ENCODE results near the gene KIRREL1. TPM values are rescaled to one million over a fixed set of nuclear protein-coding genes. Genes with fewer than 3 reads are reported as not detected.
A peak's percentile ranks its signal among the peaks of the same experiment; 100 is the strongest.

KIRREL1 gene
- total and polyA plus RNA-seq, 2 experiments from 2014 or later = 8.2 to 33.2 TPM

- Histone ChIP-seq H3K27ac (no peak overlapping the region), H3K9me3 (ENCODE audit: low read depth) (no peaks in the 10 kb centered on the region), H3K27me3 (no peaks in the 10 kb centered on the region), H3K36me3 (no peaks in the 10 kb centered on the region), H3K4me3 (no peak overlapping the region), H3K4me1 (ENCODE audit: low read depth) (peaks cover 20% of the 10 kb centered on the region)
- no peak for DNase-seq (ENCODE audit: low read depth in 1 of 2, low spot score in 1 of 2)
- TF ChIP-seq, protein P1, sequence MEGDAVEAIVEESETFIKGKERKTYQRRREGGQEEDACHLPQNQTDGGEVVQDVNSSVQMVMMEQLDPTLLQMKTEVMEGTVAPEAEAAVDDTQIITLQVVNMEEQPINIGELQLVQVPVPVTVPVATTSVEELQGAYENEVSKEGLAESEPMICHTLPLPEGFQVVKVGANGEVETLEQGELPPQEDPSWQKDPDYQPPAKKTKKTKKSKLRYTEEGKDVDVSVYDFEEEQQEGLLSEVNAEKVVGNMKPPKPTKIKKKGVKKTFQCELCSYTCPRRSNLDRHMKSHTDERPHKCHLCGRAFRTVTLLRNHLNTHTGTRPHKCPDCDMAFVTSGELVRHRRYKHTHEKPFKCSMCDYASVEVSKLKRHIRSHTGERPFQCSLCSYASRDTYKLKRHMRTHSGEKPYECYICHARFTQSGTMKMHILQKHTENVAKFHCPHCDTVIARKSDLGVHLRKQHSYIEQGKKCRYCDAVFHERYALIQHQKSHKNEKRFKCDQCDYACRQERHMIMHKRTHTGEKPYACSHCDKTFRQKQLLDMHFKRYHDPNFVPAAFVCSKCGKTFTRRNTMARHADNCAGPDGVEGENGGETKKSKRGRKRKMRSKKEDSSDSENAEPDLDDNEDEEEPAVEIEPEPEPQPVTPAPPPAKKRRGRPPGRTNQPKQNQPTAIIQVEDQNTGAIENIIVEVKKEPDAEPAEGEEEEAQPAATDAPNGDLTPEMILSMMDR (IDR thresholded peaks at IDR 0.05; ENCODE audit: low read depth, low read length) = no peak
These were observed 28.3 kb downstream of the KIRREL1 start for GRCh38 chr1:158021721-158022120.

- Histone ChIP-seq H3K27me3 (no peaks in the 10 kb centered on the region), H3K36me3 (no peaks in the 10 kb centered on the region), H3K4me3 (no peak overlapping the region), H3K27ac (no peak overlapping the region), H3K4me1 (ENCODE audit: low read depth) (peaks cover 18% of the 10 kb centered on the region), H3K9me3 (ENCODE audit: low read depth) (no peaks in the 10 kb centered on the region)
- peak in 1 of 2 donors; percentile 74 for DNase-seq (ENCODE audit: low read depth in 1 of 2, low spot score in 1 of 2)
- TF ChIP-seq, protein P1 (IDR thresholded peaks at IDR 0.05; ENCODE audit: low read depth, low read length) = no peak
These were observed 29.3 kb downstream of the KIRREL1 start for GRCh38 chr1:158022554-158023312.

DNA sequence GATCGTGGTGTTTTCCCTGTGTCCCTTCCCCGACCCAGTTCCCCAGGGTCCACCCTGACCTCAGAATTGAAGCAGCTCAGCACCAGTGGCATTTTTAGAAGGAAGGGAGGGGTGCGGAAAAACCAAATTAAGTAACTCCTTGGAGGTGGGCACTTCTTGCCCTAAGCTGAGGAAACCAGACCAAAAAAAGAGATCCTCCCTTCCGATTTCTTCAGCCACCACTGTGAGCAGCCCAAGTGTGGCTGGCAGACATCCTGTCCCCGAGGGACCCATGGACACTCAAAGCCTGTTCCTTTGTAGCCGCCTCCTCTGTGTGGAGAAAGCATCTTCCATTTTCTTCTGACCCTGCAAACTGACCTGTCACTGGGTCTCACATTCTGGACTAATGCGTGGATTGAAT lies 31.3 kb downstream of the KIRREL1 start:
- TF ChIP-seq, protein P1 (IDR thresholded peaks at IDR 0.05; ENCODE audit: low read depth, low read length) = no peak
- Histone ChIP-seq H3K4me3 (no peak overlapping the region), H3K27me3 (no peaks in the 10 kb centered on the region), H3K9me3 (ENCODE audit: low read depth) (no peaks in the 10 kb centered on the region), H3K4me1 (ENCODE audit: low read depth) (peaks cover 5% of the 10 kb centered on the region), H3K36me3 (no peaks in the 10 kb centered on the region), H3K27ac (no peak overlapping the region)
- no peak for DNase-seq (ENCODE audit: low read depth in 1 of 2, low spot score in 1 of 2)

- H3K27ac ChIP-seq = no peak overlapping the region
These were observed 32.3 kb downstream of the KIRREL1 start for GRCh38 chr1:158025576-158026230.

DNA sequence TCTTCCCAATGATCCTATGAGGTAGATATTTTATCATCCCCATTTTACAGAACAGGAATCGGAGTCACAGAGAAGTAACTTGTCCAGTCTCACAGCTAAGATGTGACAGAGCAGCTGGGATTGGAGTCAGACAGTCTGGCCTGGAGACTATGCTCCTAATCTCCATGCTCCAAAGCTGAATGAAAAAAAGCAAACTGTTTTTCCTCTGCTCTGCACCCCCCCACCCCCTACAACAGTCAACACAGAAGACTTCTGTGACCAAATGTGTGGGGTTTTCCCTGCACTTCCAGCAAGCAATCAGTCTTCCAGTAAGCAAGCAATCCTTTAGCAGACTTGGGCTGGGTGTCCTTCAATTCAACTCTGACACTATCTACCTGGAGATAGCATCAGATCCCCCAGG lies 33.2 kb downstream of the KIRREL1 start:
- Histone ChIP-seq H3K27me3 (no peaks in the 10 kb centered on the region), H3K9me3 (ENCODE audit: low read depth) (no peaks in the 10 kb centered on the region), H3K4me3 (no peak overlapping the region), H3K4me1 (ENCODE audit: low read depth) (no peaks in the 10 kb centered on the region), H3K36me3 (no peaks in the 10 kb centered on the region), H3K27ac (no peak overlapping the region)
- TF ChIP-seq, protein P1 (IDR thresholded peaks at IDR 0.05; ENCODE audit: low read depth, low read length) = no peak
- DNase-seq (ENCODE audit: low read depth in 1 of 2, low spot score in 1 of 2) = no peak

More at GRCh38 chr1:158025576-158026230, 32.3 kb downstream of the KIRREL1 start:
- H3K27me3 ChIP-seq = no peaks in the 10 kb centered on the region
- H3K9me3 ChIP-seq (ENCODE audit: low read depth) = no peaks in the 10 kb centered on the region
- TF ChIP-seq, protein P1 (IDR thresholded peaks at IDR 0.05; ENCODE audit: low read depth, low read length) = no peak
- H3K4me3 ChIP-seq = no peak overlapping the region
- H3K4me1 ChIP-seq (ENCODE audit: low read depth) = no peaks in the 10 kb centered on the region
- H3K36me3 ChIP-seq = no peaks in the 10 kb centered on the region
- DNase-seq (ENCODE audit: low read depth in 1 of 2, low spot score in 1 of 2) = no peak

All from cardiac muscle cell (in vitro differentiated cells and primary cell).